Liver (tissue), 9 donors: ENCODE data around the gene ZNF22. TPM values are rescaled to one million over a fixed set of nuclear protein-coding genes. Genes with fewer than 3 reads are reported as not detected.
A peak's percentile ranks its signal among the peaks of the same experiment; 100 is the strongest.

Source experiments
- DNase-seq: peaks from one replicate; pipeline ENCODE4 v3.0.0-alpha.2; 2017; ENCODE audit warnings: low spot score
- H3K27ac ChIP-seq, 2 donors: one replicate each; pipeline ENCODE4 v1.7.0; 2013; ENCODE audit warnings: inconsistent platforms in 2 of 2, low read length in 2 of 2, control low read depth in 1 of 2, low read depth in 1 of 2, mild to moderate bottlenecking in 1 of 2
- H3K27me3 ChIP-seq, 4 donors: one replicate each; pipeline versions ENCODE4 v1.6.1 to v1.7.0; 2013; ENCODE audit warnings: low read length in 3 of 4, inconsistent platforms in 1 of 4, mild to moderate bottlenecking in 1 of 4, moderate library complexity in 1 of 4; ENCODE audit not compliant: control insufficient read depth in 4 of 4, insufficient read depth in 4 of 4
- H3K36me3 ChIP-seq, 4 donors: one replicate each; pipeline versions ENCODE4 v1.6.1 to v1.7.0; 2013; ENCODE audit warnings: low read length in 3 of 4, mild to moderate bottlenecking in 3 of 4, low read depth in 1 of 4, moderate library complexity in 1 of 4; ENCODE audit not compliant: control insufficient read depth in 4 of 4, insufficient read depth in 3 of 4
- H3K4me1 ChIP-seq, 4 donors: one replicate each; pipeline versions ENCODE4 v1.6.1 to v1.7.0; 2013; ENCODE audit warnings: low read length in 3 of 4, mild to moderate bottlenecking in 3 of 4, moderate library complexity in 1 of 4; ENCODE audit not compliant: control insufficient read depth in 4 of 4, insufficient read depth in 4 of 4
- H3K4me3 ChIP-seq, 3 donors: one replicate each; pipeline versions ENCODE4 v1.6.1 to v1.7.0; 2013; ENCODE audit warnings: low read length in 3 of 3, control low read depth in 1 of 3, low read depth in 1 of 3, mild to moderate bottlenecking in 1 of 3
- H3K9ac ChIP-seq, 2 donors: one replicate each; pipeline ENCODE4 v1.7.0; 2013; ENCODE audit warnings: low read length in 2 of 2, mild to moderate bottlenecking in 2 of 2, moderate library complexity in 2 of 2, control low read depth in 1 of 2, low read depth in 1 of 2
- H3K9me3 ChIP-seq, 4 donors: one replicate each; pipeline versions ENCODE4 v1.6.1 to v1.7.0; 2013; ENCODE audit warnings: low read length in 3 of 4; ENCODE audit not compliant: control insufficient read depth in 4 of 4
- ATF3 ChIP-seq: IDR thresholded peaks from 2 replicates; pipeline ENCODE4 v1.6.1; 2016; ENCODE audit warnings: antibody characterized with exemption
- CTCF ChIP-seq: fragments of 150-350 bp; IDR thresholded peaks from 2 replicates; pipeline ENCODE4 v1.5.1; 2017; ENCODE audit warnings: improper control_type of control experiment, low read depth, low read length; ENCODE audit not compliant: missing input control
- EGR1 ChIP-seq, 2 donors: IDR thresholded peaks; 2 replicates each; pipeline ENCODE4 v1.6.1; 2016 to 2018; ENCODE audit warnings: antibody characterized with exemption in 2 of 2, low read depth in 2 of 2
- FOXA1 ChIP-seq: IDR thresholded peaks from 2 replicates; pipeline ENCODE4 v1.6.1; 2016; ENCODE audit warnings: antibody characterized with exemption
- FOXA2 ChIP-seq: IDR thresholded peaks from 2 replicates; pipeline ENCODE4 v1.6.1; 2016; ENCODE audit warnings: antibody characterized with exemption
- GABPA ChIP-seq, 2 donors: IDR thresholded peaks in 1 of 2; conservative IDR thresholded peaks in 1 of 2; 2 replicates each; pipeline ENCODE4 v1.6.1; 2016; ENCODE audit warnings: antibody characterized with exemption in 2 of 2, mild to moderate bottlenecking in 1 of 2, moderate library complexity in 1 of 2
- HNF4A ChIP-seq, 2 donors: conservative IDR thresholded peaks; 2 replicates each; pipeline ENCODE4 v1.6.1; 2016; ENCODE audit warnings: antibody characterized with exemption in 2 of 2, mild to moderate bottlenecking in 2 of 2
- HNF4G ChIP-seq: IDR thresholded peaks from 2 replicates; pipeline ENCODE4 v1.6.1; 2016; ENCODE audit warnings: antibody characterized with exemption
- JUND ChIP-seq, 2 donors: IDR thresholded peaks; 2 replicates each; pipeline ENCODE4 v1.6.1; 2016; ENCODE audit warnings: antibody characterized with exemption in 2 of 2
- MAX ChIP-seq: IDR thresholded peaks from 2 replicates; pipeline ENCODE4 v1.6.1; 2016; ENCODE audit warnings: antibody characterized with exemption
- NR2F2 ChIP-seq: IDR thresholded peaks from 2 replicates; pipeline ENCODE4 v1.6.1; 2016; ENCODE audit warnings: antibody characterized with exemption
- RAD21 ChIP-seq, 2 donors: IDR thresholded peaks; 2 replicates each; pipeline ENCODE4 v1.6.1; 2016; ENCODE audit warnings: antibody characterized with exemption in 2 of 2, mild to moderate bottlenecking in 2 of 2
- RXRA ChIP-seq, 2 donors: IDR thresholded peaks; 2 replicates each; pipeline ENCODE4 v1.6.1; 2017 to 2018; ENCODE audit warnings: antibody characterized with exemption in 2 of 2, mild to moderate bottlenecking in 1 of 2
- SP1 ChIP-seq: IDR thresholded peaks from 2 replicates; pipeline ENCODE4 v1.6.1; 2018; ENCODE audit warnings: antibody characterized with exemption, mild to moderate bottlenecking
- YY1 ChIP-seq: IDR thresholded peaks from 2 replicates; pipeline ENCODE4 v1.6.1; 2016; ENCODE audit warnings: antibody characterized with exemption, mild to moderate bottlenecking
- WGBS: extraction: QIAGEN DNeasy Blood & Tissue Kit; methylation state at CpG from one replicate; pipeline ENCODE4 v1.1.7; 2013; 5-methylcytosine and 5-hydroxymethylcytosine counted together
- polyA plus RNA-seq, 2 donors: library from polyadenylated mRNA; stranded (reverse) in 1 of 2; unstranded in 1 of 2; fragments of 200-250 nt in 1 of 2; fragments of >200 nt in 1 of 2; fragmentation: Nextera tagmentation in 1 of 2; extraction: Ambion mirVana in 1 of 2; gene quantifications; one replicate each; pipeline versions ENCODE4 v1.2.1 to v1.2.3, GENCODE V29; 2013 to 2015
- total RNA-seq, 2 donors: library from RNA; depleted of rRNA; stranded (reverse); fragments of >200 nt; gene quantifications; one replicate each; pipeline ENCODE4 v1.2.3, GENCODE V29; 2014
- TF ChIP-seq, protein P1 (sequence below): IDR thresholded peaks from 2 replicates; pipeline ENCODE4 v1.6.1; 2016; ENCODE audit warnings: antibody characterized with exemption, mild to moderate bottlenecking
- donor health status: healthy.
- donor health status: healthy.
- donor health status: healthy.
- donor health status: healthy.
- donor health status: healthy.

ZNF22 gene
- total and polyA plus RNA-seq, 4 donors = 10.3 to 22.6 (median 20.3) TPM

DNA sequence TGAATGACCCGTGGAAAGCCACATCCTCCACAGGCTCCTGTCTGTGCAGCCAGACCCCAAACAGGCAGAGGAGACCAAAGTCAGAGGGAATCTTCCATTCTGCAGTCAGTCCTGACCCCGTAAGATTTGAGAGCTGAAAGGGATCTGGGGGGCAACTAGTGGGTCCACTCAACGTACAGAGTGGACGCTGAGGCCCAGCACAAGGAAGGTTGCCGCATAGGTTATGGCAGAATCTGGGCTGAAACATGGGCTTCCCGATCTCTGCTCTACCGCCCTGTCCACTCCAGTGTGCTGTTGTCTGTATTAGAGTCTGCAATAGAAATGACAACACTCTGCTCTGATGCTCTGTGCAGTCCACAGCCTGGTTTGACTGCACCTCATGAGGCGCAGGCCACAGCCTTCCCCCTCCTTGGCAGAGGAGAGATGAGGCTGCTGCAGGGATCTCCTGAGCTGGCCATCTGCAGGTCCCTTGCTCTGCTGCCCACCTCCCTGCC lies 7.9 kb upstream of the ZNF22 start:
- H3K27me3 ChIP-seq = no peaks in the 10 kb centered on the region
- WGBS = 97% methylated on average over 8 of the region's 8 CpGs
- TF ChIP-seq YY1 (no peak), GABPA (IDR thresholded peaks at IDR 0.05 in 1 of 2, conservative IDR thresholded peaks at IDR 0.05 in 1 of 2) (no peak), SP1 (no peak), FOXA1 (no peak), HNF4G (no peak), CTCF (no peak), JUND (IDR thresholded peaks at IDR 0.05) (no peak), ATF3 (no peak)
- TF ChIP-seq, protein P1, sequence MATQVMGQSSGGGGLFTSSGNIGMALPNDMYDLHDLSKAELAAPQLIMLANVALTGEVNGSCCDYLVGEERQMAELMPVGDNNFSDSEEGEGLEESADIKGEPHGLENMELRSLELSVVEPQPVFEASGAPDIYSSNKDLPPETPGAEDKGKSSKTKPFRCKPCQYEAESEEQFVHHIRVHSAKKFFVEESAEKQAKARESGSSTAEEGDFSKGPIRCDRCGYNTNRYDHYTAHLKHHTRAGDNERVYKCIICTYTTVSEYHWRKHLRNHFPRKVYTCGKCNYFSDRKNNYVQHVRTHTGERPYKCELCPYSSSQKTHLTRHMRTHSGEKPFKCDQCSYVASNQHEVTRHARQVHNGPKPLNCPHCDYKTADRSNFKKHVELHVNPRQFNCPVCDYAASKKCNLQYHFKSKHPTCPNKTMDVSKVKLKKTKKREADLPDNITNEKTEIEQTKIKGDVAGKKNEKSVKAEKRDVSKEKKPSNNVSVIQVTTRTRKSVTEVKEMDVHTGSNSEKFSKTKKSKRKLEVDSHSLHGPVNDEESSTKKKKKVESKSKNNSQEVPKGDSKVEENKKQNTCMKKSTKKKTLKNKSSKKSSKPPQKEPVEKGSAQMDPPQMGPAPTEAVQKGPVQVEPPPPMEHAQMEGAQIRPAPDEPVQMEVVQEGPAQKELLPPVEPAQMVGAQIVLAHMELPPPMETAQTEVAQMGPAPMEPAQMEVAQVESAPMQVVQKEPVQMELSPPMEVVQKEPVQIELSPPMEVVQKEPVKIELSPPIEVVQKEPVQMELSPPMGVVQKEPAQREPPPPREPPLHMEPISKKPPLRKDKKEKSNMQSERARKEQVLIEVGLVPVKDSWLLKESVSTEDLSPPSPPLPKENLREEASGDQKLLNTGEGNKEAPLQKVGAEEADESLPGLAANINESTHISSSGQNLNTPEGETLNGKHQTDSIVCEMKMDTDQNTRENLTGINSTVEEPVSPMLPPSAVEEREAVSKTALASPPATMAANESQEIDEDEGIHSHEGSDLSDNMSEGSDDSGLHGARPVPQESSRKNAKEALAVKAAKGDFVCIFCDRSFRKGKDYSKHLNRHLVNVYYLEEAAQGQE = no peak
- peaks cover 54 to 78% (median 60%) of the 10 kb centered on the region in 4 donors for H3K4me1 ChIP-seq
- H3K4me3 ChIP-seq = no peak overlapping the region
- H3K9ac ChIP-seq = no peak overlapping the region
- no peaks in the 10 kb centered on the region for H3K36me3 ChIP-seq
- H3K27ac ChIP-seq = no peak overlapping the region
- no peak for DNase-seq
- H3K9me3 ChIP-seq = no peaks in the 10 kb centered on the region

GRCh38 chr10:44993226-44993921 lies 7.3 kb upstream of the ZNF22 start:
- no peaks in the 10 kb centered on the region for H3K36me3 ChIP-seq
- no peaks in the 10 kb centered on the region for H3K27me3 ChIP-seq
- H3K9me3 ChIP-seq = no peaks in the 10 kb centered on the region
- DNase-seq = peak; percentile 30
- H3K4me3 ChIP-seq = no peak overlapping the region
- peaks cover 54 to 83% (median 61%) of the 10 kb centered on the region in 4 donors for H3K4me1 ChIP-seq
- WGBS = 92% methylated on average over 14 of the region's 14 CpGs
- H3K27ac ChIP-seq = no peak overlapping the region
- no peak overlapping the region for H3K9ac ChIP-seq
- TF ChIP-seq ATF3 (no peak), CTCF (no peak), GABPA (IDR thresholded peaks at IDR 0.05 in 1 of 2, conservative IDR thresholded peaks at IDR 0.05 in 1 of 2) (no peak), SP1 (no peak), RXRA (IDR thresholded peaks at IDR 0.05) (no peak), JUND (IDR thresholded peaks at IDR 0.05) (no peak), FOXA2 (no peak), YY1 (no peak), MAX (no peak), EGR1 (IDR thresholded peaks at IDR 0.05; ENCODE audit: low read depth in 2 of 2) (no peak), HNF4A (conservative IDR thresholded peaks at IDR 0.05) (no peak), RAD21 (IDR thresholded peaks at IDR 0.05) (no peak), NR2F2 (no peak)
- TF ChIP-seq, protein P1 = no peak
